ENCODE measurements around the gene THAP8.

THAP8 gene

GRCh38 chr19:36058481-36059179 is 4.5 kb upstream of the THAP8 start:
- TF ChIP-seq CTCF (conservative IDR thresholded peaks at IDR 0.05; ENCODE audit: low read depth, low read length), result no peak
- no peak overlapping the region for H3K4me3 ChIP-seq (ENCODE audit: low read length)
- DNase-seq (ENCODE audit: low read depth), result no peak

- peak within 1 kb of the TSS; percentile 66 for H3K4me3 ChIP-seq (ENCODE audit: low read length)
- TF ChIP-seq CTCF (conservative IDR thresholded peaks at IDR 0.05; ENCODE audit: low read depth, low read length), result no peak
- DNase-seq (ENCODE audit: low read depth), result no peak
These were observed 925 bp upstream of the THAP8 start, which contains the start of gene WDR62 for GRCh38 chr19:36054733-36055686. WDR62 (plus strand) TSS chr19:36054897; CDS start chr19:36054972, 75 bp downstream.

GRCh38 chr19:36051637-36052036 is 2.4 kb downstream of the THAP8 start:
- TF ChIP-seq CTCF (conservative IDR thresholded peaks at IDR 0.05; ENCODE audit: low read depth, low read length), result no peak
- no peak overlapping the region for H3K4me3 ChIP-seq (ENCODE audit: low read length)
- no peak for DNase-seq (ENCODE audit: low read depth)

- DNase-seq (ENCODE audit: low read depth), result no peak
- H3K4me3 ChIP-seq (ENCODE audit: low read length), result no peak overlapping the region
- TF ChIP-seq CTCF (conservative IDR thresholded peaks at IDR 0.05; ENCODE audit: low read depth, low read length), result peak; percentile 54
These were observed 2.8 kb downstream of the THAP8 start for GRCh38 chr19:36051236-36051635.

GRCh38 chr19:36049080-36049698 is 4.9 kb downstream of the THAP8 start:
- H3K4me3 ChIP-seq (ENCODE audit: low read length), result no peak overlapping the region
- no peak for TF ChIP-seq CTCF (conservative IDR thresholded peaks at IDR 0.05; ENCODE audit: low read depth, low read length)
- no peak for DNase-seq (ENCODE audit: low read depth)

- TF ChIP-seq CTCF (conservative IDR thresholded peaks at IDR 0.05; ENCODE audit: low read depth, low read length), result no peak
- no peak for DNase-seq (ENCODE audit: low read depth)
- no peak overlapping the region for H3K4me3 ChIP-seq (ENCODE audit: low read length)
These were observed 6.2 kb downstream of the THAP8 start for GRCh38 chr19:36047835-36048234.
